ENCODE data around the gene PHLDB2. TPM values are rescaled to one million over a fixed set of nuclear protein-coding genes. Genes with fewer than 3 reads are reported as not detected.

Gene PHLDB2
- polyA plus RNA-seq, 2 donors, result 5.2 to 7.6 TPM

- WGBS, 2 donors, result 54 to 92% methylated on average over 3 of the region's 3 CpGs
- no peak overlapping the region for H3K4me3 ChIP-seq (ENCODE audit: low read depth in 1 of 2, low read length in 2 of 2)
- H3K9me3 ChIP-seq (ENCODE audit: control insufficient read depth in 2 of 2, insufficient read depth in 1 of 2, low read depth in 1 of 2, low read length in 1 of 2), result no peaks in the 10 kb centered on the region
- H3K36me3 ChIP-seq (ENCODE audit: control insufficient read depth in 2 of 2, insufficient read depth in 2 of 2, low read length in 1 of 2), result no peaks in the 10 kb centered on the region
- no peaks in the 10 kb centered on the region for H3K4me1 ChIP-seq (ENCODE audit: control insufficient read depth in 2 of 2, insufficient read depth in 2 of 2, low read length in 1 of 2)
- no peaks in the 10 kb centered on the region for H3K27me3 ChIP-seq (ENCODE audit: control insufficient read depth in 1 of 2, insufficient read depth in 2 of 2, low read length in 2 of 2)
- no peak overlapping the region for H3K27ac ChIP-seq (ENCODE audit: low read depth in 2 of 2, low read length in 1 of 2)
Measured at GRCh38 chr3:111972891-111973290, 113.8 kb downstream of the PHLDB2 start.

- no peak overlapping the region for H3K4me3 ChIP-seq (ENCODE audit: low read depth in 1 of 2, low read length in 2 of 2)
- no peaks in the 10 kb centered on the region for H3K4me1 ChIP-seq (ENCODE audit: control insufficient read depth in 2 of 2, insufficient read depth in 2 of 2, low read length in 1 of 2)
- H3K27me3 ChIP-seq (ENCODE audit: control insufficient read depth in 1 of 2, insufficient read depth in 2 of 2, low read length in 2 of 2), result no peaks in the 10 kb centered on the region
- H3K9me3 ChIP-seq (ENCODE audit: control insufficient read depth in 2 of 2, insufficient read depth in 1 of 2, low read depth in 1 of 2, low read length in 1 of 2), result no peaks in the 10 kb centered on the region
- H3K36me3 ChIP-seq (ENCODE audit: control insufficient read depth in 2 of 2, insufficient read depth in 2 of 2, low read length in 1 of 2), result no peaks in the 10 kb centered on the region
- WGBS, 2 donors, result 75 to 89% methylated on average over 2 of the region's 2 CpGs
- H3K27ac ChIP-seq (ENCODE audit: low read depth in 2 of 2, low read length in 1 of 2), result no peak overlapping the region
Measured at GRCh38 chr3:111975131-111975530, 116.1 kb downstream of the PHLDB2 start.

DNA sequence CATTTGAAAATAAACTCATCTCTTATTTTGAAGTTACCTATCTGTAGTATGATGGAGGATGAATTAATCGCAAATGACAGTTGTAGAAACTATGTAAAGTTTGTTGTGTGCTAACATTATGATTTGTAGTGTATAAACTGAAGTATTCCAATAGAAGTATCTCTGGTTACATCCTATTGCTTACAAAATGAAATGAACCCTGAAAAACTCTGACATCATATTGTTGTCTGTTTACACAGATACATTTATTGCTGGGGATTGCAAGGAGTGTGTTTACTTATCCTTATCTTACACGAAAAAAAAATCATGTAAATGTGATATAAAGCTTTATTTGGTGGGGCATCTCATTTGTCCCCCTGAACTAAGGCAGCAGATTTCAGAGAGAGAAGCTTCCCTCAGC, 117.2 kb downstream of the PHLDB2 start:
- no peak overlapping the region for H3K27ac ChIP-seq (ENCODE audit: low read depth in 2 of 2, low read length in 1 of 2)
- no peak overlapping the region for H3K4me3 ChIP-seq (ENCODE audit: low read depth in 1 of 2, low read length in 2 of 2)
- H3K27me3 ChIP-seq (ENCODE audit: control insufficient read depth in 1 of 2, insufficient read depth in 2 of 2, low read length in 2 of 2), result no peaks in the 10 kb centered on the region
- peaks cover 0 to 2% of the 10 kb centered on the region in 2 donors for H3K4me1 ChIP-seq (ENCODE audit: control insufficient read depth in 2 of 2, insufficient read depth in 2 of 2, low read length in 1 of 2)
- 70 to 71% methylated on average over 2 of the region's 2 CpGs for WGBS, 2 donors
- H3K9me3 ChIP-seq (ENCODE audit: control insufficient read depth in 2 of 2, insufficient read depth in 1 of 2, low read depth in 1 of 2, low read length in 1 of 2), result no peaks in the 10 kb centered on the region
- H3K36me3 ChIP-seq (ENCODE audit: control insufficient read depth in 2 of 2, insufficient read depth in 2 of 2, low read length in 1 of 2), result no peaks in the 10 kb centered on the region

GRCh38 chr3:111978583-111979433, 119.7 kb downstream of the PHLDB2 start, which contains the start of gene ABHD10:
TSS of gene ABHD10 (plus strand) at chr3:111979026. CDS start at chr3:111979062, 36 bp downstream.
- Histone ChIP-seq H3K27me3 (ENCODE audit: control insufficient read depth in 1 of 2, insufficient read depth in 2 of 2, low read length in 2 of 2) (no peaks in the 10 kb centered on the region), H3K9me3 (ENCODE audit: control insufficient read depth in 2 of 2, insufficient read depth in 1 of 2, low read depth in 1 of 2, low read length in 1 of 2) (no peaks in the 10 kb centered on the region), H3K4me1 (ENCODE audit: control insufficient read depth in 2 of 2, insufficient read depth in 2 of 2, low read length in 1 of 2) (peaks cover 0 to 2% of the 10 kb centered on the region in 2 donors), H3K36me3 (ENCODE audit: control insufficient read depth in 2 of 2, insufficient read depth in 2 of 2, low read length in 1 of 2) (no peaks in the 10 kb centered on the region), H3K4me3 (ENCODE audit: low read depth in 1 of 2, low read length in 2 of 2) (peak within 1 kb of the TSS; percentile 90 to 97), H3K27ac (ENCODE audit: low read depth in 2 of 2, low read length in 1 of 2) (peak within 1 kb of the TSS; percentile 92 to 93)
- WGBS, 2 donors, result 1 to 3% methylated on average over 61 of the region's 61 CpGs

DNA sequence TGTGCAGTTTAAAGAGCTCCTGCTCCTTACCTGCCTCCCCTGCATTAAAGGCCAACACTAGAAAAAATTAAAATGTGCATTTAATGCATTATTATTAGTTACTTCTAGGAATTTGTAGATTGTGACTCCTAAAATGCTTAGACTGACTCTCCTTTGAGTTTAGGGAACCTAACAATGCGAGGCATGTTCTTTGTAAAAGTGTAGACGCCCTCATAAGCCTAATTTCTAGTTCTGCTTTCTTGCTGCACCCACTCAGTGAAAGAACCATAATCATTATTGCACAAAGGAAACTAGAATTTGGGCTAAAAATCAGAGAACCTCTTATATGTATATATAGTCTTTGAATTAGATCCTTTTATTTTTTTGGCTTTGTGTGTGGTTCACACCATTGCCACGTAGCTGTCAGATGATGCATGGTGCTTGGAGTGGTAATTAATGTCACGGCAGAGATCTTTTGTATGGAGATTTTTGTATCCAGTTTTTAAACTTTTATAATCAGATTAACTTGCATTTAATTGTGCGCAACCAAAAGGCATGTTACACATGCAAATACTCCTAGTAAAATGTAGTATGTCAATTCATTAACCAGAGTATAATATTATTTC, 120.5 kb downstream of the PHLDB2 start:
- H3K4me3 ChIP-seq (ENCODE audit: low read depth in 1 of 2, low read length in 2 of 2), result peak overlapping the region; percentile 90 to 97
- no peaks in the 10 kb centered on the region for H3K27me3 ChIP-seq (ENCODE audit: control insufficient read depth in 1 of 2, insufficient read depth in 2 of 2, low read length in 2 of 2)
- 12% methylated on average over 5 of the region's 5 CpGs for WGBS, 2 donors
- H3K36me3 ChIP-seq (ENCODE audit: control insufficient read depth in 2 of 2, insufficient read depth in 2 of 2, low read length in 1 of 2), result no peaks in the 10 kb centered on the region
- peak overlapping the region; percentile 92 to 93 for H3K27ac ChIP-seq (ENCODE audit: low read depth in 2 of 2, low read length in 1 of 2)
- H3K4me1 ChIP-seq (ENCODE audit: control insufficient read depth in 2 of 2, insufficient read depth in 2 of 2, low read length in 1 of 2), result peaks cover 0 to 2% of the 10 kb centered on the region in 2 donors
- H3K9me3 ChIP-seq (ENCODE audit: control insufficient read depth in 2 of 2, insufficient read depth in 1 of 2, low read depth in 1 of 2, low read length in 1 of 2), result no peaks in the 10 kb centered on the region

GRCh38 chr3:111980716-111981456, 121.8 kb downstream of the PHLDB2 start:
- Histone ChIP-seq H3K27ac (ENCODE audit: low read depth in 2 of 2, low read length in 1 of 2) (no peak overlapping the region), H3K4me1 (ENCODE audit: control insufficient read depth in 2 of 2, insufficient read depth in 2 of 2, low read length in 1 of 2) (peaks cover 0 to 2% of the 10 kb centered on the region in 2 donors), H3K27me3 (ENCODE audit: control insufficient read depth in 1 of 2, insufficient read depth in 2 of 2, low read length in 2 of 2) (no peaks in the 10 kb centered on the region), H3K4me3 (ENCODE audit: low read depth in 1 of 2, low read length in 2 of 2) (no peak overlapping the region), H3K9me3 (ENCODE audit: control insufficient read depth in 2 of 2, insufficient read depth in 1 of 2, low read depth in 1 of 2, low read length in 1 of 2) (no peaks in the 10 kb centered on the region), H3K36me3 (ENCODE audit: control insufficient read depth in 2 of 2, insufficient read depth in 2 of 2, low read length in 1 of 2) (no peaks in the 10 kb centered on the region)
- WGBS, 2 donors, result 88 to 91% methylated on average over 10 of the region's 10 CpGs

DNA sequence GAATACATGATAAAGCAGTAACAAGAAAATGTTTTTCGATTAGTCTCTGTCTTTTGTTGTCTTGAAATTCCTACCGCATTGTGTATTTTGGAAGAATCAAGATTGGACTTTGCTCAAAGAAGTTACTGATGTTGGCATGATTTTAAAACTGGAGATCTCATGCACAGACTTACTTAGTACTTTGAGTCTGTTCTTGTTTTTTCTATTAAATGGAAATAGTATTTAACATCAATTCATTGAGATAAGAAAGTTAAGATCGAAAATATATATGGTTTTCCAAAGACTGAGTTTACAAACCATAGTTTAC, 122.3 kb downstream of the PHLDB2 start:
- no peak overlapping the region for H3K27ac ChIP-seq (ENCODE audit: low read depth in 2 of 2, low read length in 1 of 2)
- no peaks in the 10 kb centered on the region for H3K9me3 ChIP-seq (ENCODE audit: control insufficient read depth in 2 of 2, insufficient read depth in 1 of 2, low read depth in 1 of 2, low read length in 1 of 2)
- H3K4me1 ChIP-seq (ENCODE audit: control insufficient read depth in 2 of 2, insufficient read depth in 2 of 2, low read length in 1 of 2), result peaks cover 0 to 2% of the 10 kb centered on the region in 2 donors
- WGBS, 2 donors, result 42 to 45% methylated on average over 3 of the region's 3 CpGs
- no peaks in the 10 kb centered on the region for H3K36me3 ChIP-seq (ENCODE audit: control insufficient read depth in 2 of 2, insufficient read depth in 2 of 2, low read length in 1 of 2)
- no peaks in the 10 kb centered on the region for H3K27me3 ChIP-seq (ENCODE audit: control insufficient read depth in 1 of 2, insufficient read depth in 2 of 2, low read length in 2 of 2)
- no peak overlapping the region for H3K4me3 ChIP-seq (ENCODE audit: low read depth in 1 of 2, low read length in 2 of 2)

DNA sequence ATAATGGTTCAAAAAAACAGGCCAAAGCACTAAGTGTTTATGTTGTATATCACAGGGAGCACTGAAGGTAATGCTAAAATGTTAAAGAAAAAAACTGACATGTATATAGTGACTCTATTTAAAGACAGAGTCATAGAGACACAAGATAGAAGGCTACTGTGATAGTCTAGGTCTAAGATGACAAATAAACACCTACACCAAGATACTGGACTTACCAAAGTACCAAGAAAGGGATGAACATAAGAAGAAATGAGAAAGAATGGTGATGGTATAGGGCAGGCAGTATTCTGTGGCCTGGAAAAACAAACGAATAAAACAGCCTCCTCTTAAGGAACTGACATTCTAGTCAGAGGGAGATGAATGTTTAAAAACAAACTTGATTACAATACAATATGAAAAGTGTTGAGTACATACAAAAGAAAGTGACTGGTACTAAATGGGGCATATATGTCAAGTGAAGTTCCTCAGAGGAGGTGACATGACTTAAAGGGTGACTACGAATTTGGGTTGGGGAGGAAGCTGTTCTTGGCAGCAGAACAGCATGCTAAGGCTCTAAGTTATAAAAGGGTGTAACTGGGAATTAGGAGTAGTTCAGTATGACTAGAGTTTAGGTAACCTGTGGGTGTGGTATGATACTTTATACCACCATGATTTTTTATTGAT, 125.7 kb downstream of the PHLDB2 start:
- H3K9me3 ChIP-seq (ENCODE audit: control insufficient read depth in 2 of 2, insufficient read depth in 1 of 2, low read depth in 1 of 2, low read length in 1 of 2), result no peaks in the 10 kb centered on the region
- no peaks in the 10 kb centered on the region for H3K27me3 ChIP-seq (ENCODE audit: control insufficient read depth in 1 of 2, insufficient read depth in 2 of 2, low read length in 2 of 2)
- H3K27ac ChIP-seq (ENCODE audit: low read depth in 2 of 2, low read length in 1 of 2), result no peak overlapping the region
- no peak overlapping the region for H3K4me3 ChIP-seq (ENCODE audit: low read depth in 1 of 2, low read length in 2 of 2)
- 46% methylated on average over 2 of the region's 2 CpGs for WGBS, 2 donors
- peaks cover 0 to 5% of the 10 kb centered on the region in 2 donors for H3K36me3 ChIP-seq (ENCODE audit: control insufficient read depth in 2 of 2, insufficient read depth in 2 of 2, low read length in 1 of 2)
- peaks cover 0 to 2% of the 10 kb centered on the region in 2 donors for H3K4me1 ChIP-seq (ENCODE audit: control insufficient read depth in 2 of 2, insufficient read depth in 2 of 2, low read length in 1 of 2)

DNA sequence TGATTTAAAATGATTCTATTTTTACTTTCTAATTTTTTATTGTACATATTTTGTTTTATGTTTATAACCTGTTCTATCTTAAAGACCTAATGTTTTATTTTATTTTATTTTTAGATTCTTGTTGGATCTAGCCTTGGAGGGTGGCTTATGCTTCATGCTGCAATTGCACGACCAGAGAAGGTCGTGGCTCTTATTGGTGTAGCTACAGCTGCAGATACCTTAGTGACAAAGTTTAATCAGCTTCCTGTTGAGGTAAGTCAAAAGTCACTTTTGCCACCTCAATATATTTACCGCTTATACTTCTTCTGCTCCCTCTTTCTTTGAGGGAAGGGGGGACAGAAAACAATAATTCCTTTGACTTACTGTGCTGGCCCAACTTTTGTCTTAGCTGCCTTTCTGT, 127.7 kb downstream of the PHLDB2 start:
- 71 to 80% methylated on average over 3 of the region's 3 CpGs for WGBS, 2 donors
- no peaks in the 10 kb centered on the region for H3K4me1 ChIP-seq (ENCODE audit: control insufficient read depth in 2 of 2, insufficient read depth in 2 of 2, low read length in 1 of 2)

More for the DNA sequence above, 127.7 kb downstream of the PHLDB2 start:
- Histone ChIP-seq H3K27me3 (ENCODE audit: control insufficient read depth in 1 of 2, insufficient read depth in 2 of 2, low read length in 2 of 2) (no peaks in the 10 kb centered on the region), H3K9me3 (ENCODE audit: control insufficient read depth in 2 of 2, insufficient read depth in 1 of 2, low read depth in 1 of 2, low read length in 1 of 2) (no peaks in the 10 kb centered on the region), H3K36me3 (ENCODE audit: control insufficient read depth in 2 of 2, insufficient read depth in 2 of 2, low read length in 1 of 2) (peaks cover 0 to 5% of the 10 kb centered on the region in 2 donors), H3K4me3 (ENCODE audit: low read depth in 1 of 2, low read length in 2 of 2) (no peak overlapping the region), H3K27ac (ENCODE audit: low read depth in 2 of 2, low read length in 1 of 2) (no peak overlapping the region)

All from esophagus (tissue), 2 donors.